Spleen (tissue), 10 donors: Measurements from ENCODE around the gene ARHGAP27. TPM values are rescaled to one million over a fixed set of nuclear protein-coding genes. Genes with fewer than 3 reads are reported as not detected.

ENCODE experiments used
- polyA plus RNA-seq, 3 donors: library from polyadenylated mRNA; stranded (reverse); fragments of 200-250 nt; gene quantifications; one replicate each; pipeline ENCODE4 v1.2.1, GENCODE V29; 2013
- total RNA-seq, 7 donors: library from RNA; depleted of rRNA in 3 of 7; stranded (reverse); fragments of >200 nt in 3 of 7; fragmentation: NEBNext Ultra II Directional in 4 of 7; extraction: Animal tissue kit (Norgen Biotek cat#: 25700) in 4 of 7; gene quantifications; one replicate each; pipeline versions ENCODE4 v1.1.0 to v1.2.1, GENCODE V29; 2016 to 2021
- donor health status: healthy with polysubstance abuse.
- donor health status: DM: no; HTN: no; CAD: no; lungs with moderate emphysema.
- donor health status: DM: no; HTN: no; CAD: no.
- donor health status: Bipolar disorder and iron deficiency.
- donor health status: healthy.
- donor health status: DM: no; HTN: no; CAD: no.
- donor health status: DM: yes; HTN: yes; CAD: no.

ARHGAP27 gene
- total and polyA plus RNA-seq, 10 donors = 43.6 to 151 (median 118) TPM

Other genes with a start within 250 kb of the ARHGAP27 start
- gene FMNL1, start 211.0 kb downstream of the ARHGAP27 start, total RNA-seq = 100 to 1,000 TPM; 113 to 281 (median 190) TPM
- 10 to 100 TPM; 40.8 to 71.8 (median 62.8) TPM for gene FMNL1, start 211.0 kb downstream of the ARHGAP27 start, polyA plus RNA-seq
- gene SPATA32, start 170.8 kb downstream of the ARHGAP27 start, total RNA-seq = under 1 TPM in 1 of 7 donors, not detected in 6; 0.17 TPM
- gene SPATA32, start 170.8 kb downstream of the ARHGAP27 start, polyA plus RNA-seq = under 1 TPM in 2 of 3 donors, not detected in 1; 0.08 to 0.09 TPM
- 10 to 100 TPM; 22.1 to 36.3 (median 32.1) TPM for gene MAP3K14, start 115.8 kb downstream of the ARHGAP27 start, total RNA-seq
- gene MAP3K14, start 115.8 kb downstream of the ARHGAP27 start, polyA plus RNA-seq = 10 to 100 TPM; 17.3 to 18.8 (median 18.0) TPM
- gene PLEKHM1, start 57.9 kb upstream of the ARHGAP27 start, total RNA-seq = 100 to 1,000 TPM in 3 of 7 donors, 10 to 100 TPM in 4; 66.1 to 121 (median 84.9) TPM
- 10 to 100 TPM in 2 of 3 donors, 1 to 10 TPM in 1; 7.4 to 19.3 (median 12.4) TPM for gene PLEKHM1, start 57.9 kb upstream of the ARHGAP27 start, polyA plus RNA-seq